Measurements from ENCODE around the gene SPIN1. TPM values are rescaled to one million over a fixed set of nuclear protein-coding genes. Genes with fewer than 3 reads are reported as not detected.

SPIN1 gene
- polyA plus RNA-seq, 3 donors = 11.0 to 14.0 (median 11.3) TPM

GRCh38 chr9:88503081-88503844, 115.0 kb downstream of the SPIN1 start:
- H3K4me2 ChIP-seq (replicated peaks; ENCODE audit: extremely low read depth, low read length, poor library complexity, severe bottlenecking) = no peak overlapping the region
- H4K20me1 ChIP-seq (ENCODE audit: insufficient read depth, low read length) = no peaks in the 10 kb centered on the region
- Mint-ChIP-seq H3K36me3 (no peaks in the 10 kb centered on the region), H3K27me3 (ENCODE audit: low read depth in 3 of 3) (peaks cover 0 to 2% (median 1%) of the 10 kb centered on the region in 3 donors), H3K4me3 (no peak overlapping the region), H3K4me1 (no peaks in the 10 kb centered on the region), H3K9me3 (no peaks in the 10 kb centered on the region), H3K27ac (no peak overlapping the region)
- 96% methylated on average over 10 of the region's 18 CpGs for WGBS (ENCODE audit: insufficient coverage)
- H3K4me1 ChIP-seq (ENCODE audit: control insufficient read depth in 1 of 2, insufficient read depth in 2 of 2, low read length in 2 of 2) = no peaks in the 10 kb centered on the region
- TF ChIP-seq, protein P1, sequence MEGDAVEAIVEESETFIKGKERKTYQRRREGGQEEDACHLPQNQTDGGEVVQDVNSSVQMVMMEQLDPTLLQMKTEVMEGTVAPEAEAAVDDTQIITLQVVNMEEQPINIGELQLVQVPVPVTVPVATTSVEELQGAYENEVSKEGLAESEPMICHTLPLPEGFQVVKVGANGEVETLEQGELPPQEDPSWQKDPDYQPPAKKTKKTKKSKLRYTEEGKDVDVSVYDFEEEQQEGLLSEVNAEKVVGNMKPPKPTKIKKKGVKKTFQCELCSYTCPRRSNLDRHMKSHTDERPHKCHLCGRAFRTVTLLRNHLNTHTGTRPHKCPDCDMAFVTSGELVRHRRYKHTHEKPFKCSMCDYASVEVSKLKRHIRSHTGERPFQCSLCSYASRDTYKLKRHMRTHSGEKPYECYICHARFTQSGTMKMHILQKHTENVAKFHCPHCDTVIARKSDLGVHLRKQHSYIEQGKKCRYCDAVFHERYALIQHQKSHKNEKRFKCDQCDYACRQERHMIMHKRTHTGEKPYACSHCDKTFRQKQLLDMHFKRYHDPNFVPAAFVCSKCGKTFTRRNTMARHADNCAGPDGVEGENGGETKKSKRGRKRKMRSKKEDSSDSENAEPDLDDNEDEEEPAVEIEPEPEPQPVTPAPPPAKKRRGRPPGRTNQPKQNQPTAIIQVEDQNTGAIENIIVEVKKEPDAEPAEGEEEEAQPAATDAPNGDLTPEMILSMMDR (IDR thresholded peaks at IDR 0.05) = no peak
- H3K36me3 ChIP-seq (replicated peaks in 1 of 2; ENCODE audit: control insufficient read depth in 1 of 2, insufficient read depth in 2 of 2, low read length in 2 of 2) = no peaks in the 10 kb centered on the region
- H3K79me2 ChIP-seq (ENCODE audit: insufficient read depth, low read length) = no peaks in the 10 kb centered on the region
- DNase-seq = no peak
- no peak overlapping the region for H3K9ac ChIP-seq (ENCODE audit: insufficient read depth, low read length, poor library complexity, severe bottlenecking)
- no peaks in the 10 kb centered on the region for H3K9me3 ChIP-seq (replicated peaks in 1 of 2; ENCODE audit: control insufficient read depth in 1 of 2, insufficient read depth in 1 of 2, low read length in 2 of 2)
- no peak overlapping the region for H3K27ac ChIP-seq (ENCODE audit: low read depth in 1 of 2, low read length in 2 of 2)
- H2AFZ ChIP-seq (ENCODE audit: insufficient read depth, low read depth, low read length, poor library complexity, severe bottlenecking) = no peak overlapping the region
- intact Hi-C loops (cut with micrococcal nuclease) = no loop called here
- H3K4me3 ChIP-seq (replicated peaks in 1 of 3; ENCODE audit: low read depth in 2 of 3, low read length in 3 of 3) = no peak overlapping the region
- H3K27me3 ChIP-seq (ENCODE audit: control insufficient read depth in 2 of 2, insufficient read depth in 2 of 2, low read length in 2 of 2) = no peaks in the 10 kb centered on the region

DNA sequence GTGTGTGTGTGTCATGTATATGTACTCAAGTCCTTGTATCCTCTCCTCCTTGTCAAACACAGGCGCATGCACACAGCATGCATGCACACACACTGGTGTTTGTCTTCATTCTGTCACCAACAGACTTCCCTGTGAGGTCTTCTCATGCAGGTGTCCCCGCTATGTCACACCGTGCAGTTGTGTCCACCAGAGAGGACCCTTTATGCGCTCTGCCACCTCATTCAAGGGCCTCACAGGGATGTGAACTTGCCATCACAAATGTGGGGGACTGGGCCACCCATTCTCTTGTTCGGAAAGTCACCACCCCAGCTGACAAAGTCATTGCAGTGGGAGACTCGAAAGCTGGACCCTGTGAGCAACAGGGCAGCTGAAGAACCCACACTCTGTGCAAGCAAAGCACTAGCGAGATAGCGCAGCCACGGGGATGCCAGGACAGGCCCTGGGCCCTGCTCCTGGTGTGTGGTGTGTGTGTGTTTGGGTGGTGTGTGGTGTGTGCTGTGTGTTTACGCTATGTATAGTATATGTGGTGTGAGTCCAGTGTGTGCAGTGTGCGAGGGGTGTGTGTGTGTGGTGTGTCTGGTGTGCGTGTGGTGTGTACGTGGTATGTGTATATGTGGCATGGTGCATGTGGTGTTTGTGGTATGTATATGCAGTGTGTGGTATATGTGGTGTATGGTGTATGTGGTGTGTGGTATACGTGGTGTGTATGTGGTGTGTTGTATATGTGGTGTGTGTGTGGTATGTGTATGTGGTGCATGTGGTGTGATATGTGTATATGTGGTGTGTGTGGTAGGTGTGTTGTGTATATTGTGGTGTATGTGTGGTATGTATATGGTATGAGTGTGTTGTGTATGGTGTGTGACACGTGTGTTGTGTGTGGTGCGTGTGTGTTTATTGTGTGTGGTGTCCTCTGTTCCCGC, 115.9 kb downstream of the SPIN1 start:
- H3K27me3 ChIP-seq (ENCODE audit: control insufficient read depth in 2 of 2, insufficient read depth in 2 of 2, low read length in 2 of 2) = no peaks in the 10 kb centered on the region
- H4K20me1 ChIP-seq (ENCODE audit: insufficient read depth, low read length) = no peaks in the 10 kb centered on the region
- DNase-seq = no peak
- H3K27ac Mint-ChIP-seq = no peak overlapping the region
- H3K4me1 Mint-ChIP-seq = no peaks in the 10 kb centered on the region
- H3K9me3 Mint-ChIP-seq = peaks cover 0 to 5% (median 4%) of the 10 kb centered on the region in 7 donors
- H3K9ac ChIP-seq (ENCODE audit: insufficient read depth, low read length, poor library complexity, severe bottlenecking) = no peak overlapping the region
- TF ChIP-seq, protein P1 (IDR thresholded peaks at IDR 0.05) = no peak
- H3K4me1 ChIP-seq (ENCODE audit: control insufficient read depth in 1 of 2, insufficient read depth in 2 of 2, low read length in 2 of 2) = no peaks in the 10 kb centered on the region
- H3K27me3 Mint-ChIP-seq (ENCODE audit: low read depth in 3 of 3) = peaks cover 0 to 2% (median 1%) of the 10 kb centered on the region in 3 donors
- no peaks in the 10 kb centered on the region for H3K79me2 ChIP-seq (ENCODE audit: insufficient read depth, low read length)
- no peak overlapping the region for H3K4me3 Mint-ChIP-seq
- WGBS (ENCODE audit: insufficient coverage) = 98% methylated on average over 15 of the region's 17 CpGs
- H3K36me3 ChIP-seq (replicated peaks in 1 of 2; ENCODE audit: control insufficient read depth in 1 of 2, insufficient read depth in 2 of 2, low read length in 2 of 2) = no peaks in the 10 kb centered on the region
- no peak overlapping the region for H3K27ac ChIP-seq (ENCODE audit: low read depth in 1 of 2, low read length in 2 of 2)
- peaks cover 0 to 4% of the 10 kb centered on the region in 2 donors for H3K9me3 ChIP-seq (replicated peaks in 1 of 2; ENCODE audit: control insufficient read depth in 1 of 2, insufficient read depth in 1 of 2, low read length in 2 of 2)
- H3K4me2 ChIP-seq (replicated peaks; ENCODE audit: extremely low read depth, low read length, poor library complexity, severe bottlenecking) = no peak overlapping the region
- intact Hi-C loops (cut with micrococcal nuclease) = no loop called here
- H3K4me3 ChIP-seq (replicated peaks in 1 of 3; ENCODE audit: low read depth in 2 of 3, low read length in 3 of 3) = no peak overlapping the region
- H3K36me3 Mint-ChIP-seq = no peaks in the 10 kb centered on the region
- no peak overlapping the region for H2AFZ ChIP-seq (ENCODE audit: insufficient read depth, low read depth, low read length, poor library complexity, severe bottlenecking)

Data from CD14-positive monocyte (primary cell).